ENCODE results near the gene MTMR2. TPM values are rescaled to one million over a fixed set of nuclear protein-coding genes. Genes with fewer than 3 reads are reported as not detected.
A peak's percentile ranks its signal among the peaks of the same experiment; 100 is the strongest.

The MTMR2 gene
- total and polyA plus RNA-seq, 2 donors, result 20.5 to 43.9 TPM

GRCh38 chr11:95925011-95925410, 1.1 kb upstream of the MTMR2 start:
- Histone ChIP-seq H3K27ac (ENCODE audit: low read depth) (no peak overlapping the region), H3K4me3 (ENCODE audit: low read depth, low read length) (no peak overlapping the region), H3K4me1 (ENCODE audit: insufficient read depth) (no peaks in the 10 kb centered on the region), H3K36me3 (ENCODE audit: insufficient read depth) (no peaks in the 10 kb centered on the region)
- 72% methylated on average over 5 of the region's 5 CpGs for WGBS
- DNase-seq (ENCODE audit: extremely low spot score), result no peak

GRCh38 chr11:95924414-95924760, 480 bp upstream of the MTMR2 start:
- Histone ChIP-seq H3K27ac (ENCODE audit: low read depth) (peak overlapping the region; percentile 97), H3K4me1 (ENCODE audit: insufficient read depth) (no peaks in the 10 kb centered on the region), H3K36me3 (ENCODE audit: insufficient read depth) (no peaks in the 10 kb centered on the region), H3K4me3 (ENCODE audit: low read depth, low read length) (peak overlapping the region; percentile 66)
- 0% methylated on average over 4 of the region's 4 CpGs for WGBS
- DNase-seq (ENCODE audit: extremely low spot score), result peak; percentile 28

- 0% methylated on average over 7 of the region's 7 CpGs for WGBS
- DNase-seq (ENCODE audit: extremely low spot score), result no peak
- no peaks in the 10 kb centered on the region for H3K36me3 ChIP-seq (ENCODE audit: insufficient read depth)
- no peaks in the 10 kb centered on the region for H3K4me1 ChIP-seq (ENCODE audit: insufficient read depth)
- H3K27ac ChIP-seq (ENCODE audit: low read depth), result peak overlapping the region; percentile 97
- H3K4me3 ChIP-seq (ENCODE audit: low read depth, low read length), result peak overlapping the region; percentile 66
Measured at GRCh38 chr11:95923439-95923727, 524 bp downstream of the MTMR2 start.

- no peak for DNase-seq (ENCODE audit: extremely low spot score)
- Histone ChIP-seq H3K27ac (ENCODE audit: low read depth) (peak overlapping the region; percentile 97), H3K4me1 (ENCODE audit: insufficient read depth) (no peaks in the 10 kb centered on the region), H3K36me3 (ENCODE audit: insufficient read depth) (no peaks in the 10 kb centered on the region), H3K4me3 (ENCODE audit: low read depth, low read length) (peak overlapping the region; percentile 66)
- 29% methylated on average over 9 of the region's 9 CpGs for WGBS
Measured at GRCh38 chr11:95922536-95923438, 1.1 kb downstream of the MTMR2 start.

- WGBS, result 47% methylated on average over 2 of the region's 2 CpGs
- Histone ChIP-seq H3K36me3 (ENCODE audit: insufficient read depth) (no peaks in the 10 kb centered on the region), H3K4me3 (ENCODE audit: low read depth, low read length) (no peak overlapping the region), H3K4me1 (ENCODE audit: insufficient read depth) (no peaks in the 10 kb centered on the region), H3K27ac (ENCODE audit: low read depth) (no peak overlapping the region)
- DNase-seq (ENCODE audit: extremely low spot score), result no peak
Measured at GRCh38 chr11:95922099-95922498, 1.8 kb downstream of the MTMR2 start.

- Histone ChIP-seq H3K4me3 (ENCODE audit: low read depth, low read length) (no peak overlapping the region), H3K4me1 (ENCODE audit: insufficient read depth) (no peaks in the 10 kb centered on the region), H3K36me3 (ENCODE audit: insufficient read depth) (no peaks in the 10 kb centered on the region), H3K27ac (ENCODE audit: low read depth) (no peak overlapping the region)
- DNase-seq (ENCODE audit: extremely low spot score), result no peak
- 94% methylated on average over 3 of the region's 3 CpGs for WGBS
Measured at GRCh38 chr11:95920460-95921105, 3.3 kb downstream of the MTMR2 start.

GRCh38 chr11:95919514-95919913, 4.4 kb downstream of the MTMR2 start:
- no peak for DNase-seq (ENCODE audit: extremely low spot score)
- Histone ChIP-seq H3K4me1 (ENCODE audit: insufficient read depth) (no peaks in the 10 kb centered on the region), H3K36me3 (ENCODE audit: insufficient read depth) (no peaks in the 10 kb centered on the region), H3K4me3 (ENCODE audit: low read depth, low read length) (no peak overlapping the region), H3K27ac (ENCODE audit: low read depth) (no peak overlapping the region)
- WGBS, result 80% methylated on average over 3 of the region's 3 CpGs

GRCh38 chr11:95918720-95919119, 5.2 kb downstream of the MTMR2 start:
- WGBS, result 91% methylated on average over 3 of the region's 3 CpGs
- H3K27ac ChIP-seq (ENCODE audit: low read depth), result no peak overlapping the region

GRCh38 chr11:95918056-95918455, 5.9 kb downstream of the MTMR2 start:
- H3K36me3 ChIP-seq (ENCODE audit: insufficient read depth), result no peaks in the 10 kb centered on the region
- DNase-seq (ENCODE audit: extremely low spot score), result no peak
- no peaks in the 10 kb centered on the region for H3K4me1 ChIP-seq (ENCODE audit: insufficient read depth)
- WGBS, result 71% methylated on average over 2 of the region's 2 CpGs
- no peak overlapping the region for H3K27ac ChIP-seq (ENCODE audit: low read depth)
- H3K4me3 ChIP-seq (ENCODE audit: low read depth, low read length), result no peak overlapping the region

More at GRCh38 chr11:95918720-95919119, 5.2 kb downstream of the MTMR2 start:
- no peak for DNase-seq (ENCODE audit: extremely low spot score)
- Histone ChIP-seq H3K4me3 (ENCODE audit: low read depth, low read length) (no peak overlapping the region), H3K36me3 (ENCODE audit: insufficient read depth) (no peaks in the 10 kb centered on the region), H3K4me1 (ENCODE audit: insufficient read depth) (no peaks in the 10 kb centered on the region)

- no peaks in the 10 kb centered on the region for H3K4me1 ChIP-seq (ENCODE audit: insufficient read depth)
- no peak overlapping the region for H3K27ac ChIP-seq (ENCODE audit: low read depth)
- no peak for DNase-seq (ENCODE audit: extremely low spot score)
- no peaks in the 10 kb centered on the region for H3K36me3 ChIP-seq (ENCODE audit: insufficient read depth)
- no peak overlapping the region for H3K4me3 ChIP-seq (ENCODE audit: low read depth, low read length)
- 48% methylated on average over 8 of the region's 8 CpGs for WGBS
Measured at GRCh38 chr11:95917193-95918036, 6.5 kb downstream of the MTMR2 start.

GRCh38 chr11:95916049-95916448, 7.9 kb downstream of the MTMR2 start:
- 91% methylated on average over 2 of the region's 2 CpGs for WGBS
- Histone ChIP-seq H3K36me3 (ENCODE audit: insufficient read depth) (no peaks in the 10 kb centered on the region), H3K4me1 (ENCODE audit: insufficient read depth) (no peaks in the 10 kb centered on the region), H3K4me3 (ENCODE audit: low read depth, low read length) (no peak overlapping the region), H3K27ac (ENCODE audit: low read depth) (no peak overlapping the region)
- no peak for DNase-seq (ENCODE audit: extremely low spot score)

- 62% methylated on average over 2 of the region's 2 CpGs for WGBS
- Histone ChIP-seq H3K36me3 (ENCODE audit: insufficient read depth) (no peaks in the 10 kb centered on the region), H3K27ac (ENCODE audit: low read depth) (no peak overlapping the region), H3K4me3 (ENCODE audit: low read depth, low read length) (no peak overlapping the region), H3K4me1 (ENCODE audit: insufficient read depth) (no peaks in the 10 kb centered on the region)
- DNase-seq (ENCODE audit: extremely low spot score), result no peak
Measured at GRCh38 chr11:95915051-95915450, 8.9 kb downstream of the MTMR2 start.

GRCh38 chr11:95913830-95914615, 9.9 kb downstream of the MTMR2 start:
- Histone ChIP-seq H3K4me1 (ENCODE audit: insufficient read depth) (no peaks in the 10 kb centered on the region), H3K4me3 (ENCODE audit: low read depth, low read length) (no peak overlapping the region), H3K27ac (ENCODE audit: low read depth) (no peak overlapping the region), H3K36me3 (ENCODE audit: insufficient read depth) (no peaks in the 10 kb centered on the region)
- WGBS, result 97% methylated on average over 1 of the region's 1 CpG
- no peak for DNase-seq (ENCODE audit: extremely low spot score)
